RWPE2 (cell line): ENCODE results near the gene FRMD7.

Experiments
- ATAC-seq: fragments of 200-7000 bp; cut with Tn5 transposase; 3 replicates; pipeline ENCODE4 v1.9.1; 2021; ENCODE audit warnings: low read depth
- DNase-seq: peaks from one replicate; pipeline ENCODE4 v3.0.0-alpha.2; 2020; ENCODE audit warnings: low spot score
- H3K27ac ChIP-seq: fragments of 450-650 bp; 2 replicates; pipeline ENCODE4 v1.5.1; 2017; ENCODE audit warnings: mild to moderate bottlenecking; ENCODE audit not compliant: poor library complexity, severe bottlenecking
- H3K27me3 ChIP-seq: fragments of 250-450 bp; sonication (Bioruptor Pico); 2 replicates; pipeline ENCODE4 v1.5.1; 2021; ENCODE audit warnings: mild to moderate bottlenecking, moderate library complexity; ENCODE audit not compliant: insufficient read depth, poor library complexity, severe bottlenecking
- H3K36me3 ChIP-seq: fragments of 250-450 bp; sonication (Bioruptor Pico); 2 replicates; pipeline ENCODE4 v1.5.1; 2020; ENCODE audit warnings: low read depth, mild to moderate bottlenecking, moderate library complexity
- H3K4me1 ChIP-seq: fragments of 250-450 bp; sonication (Bioruptor Pico); 2 replicates; pipeline ENCODE4 v1.5.1; 2021; ENCODE audit warnings: mild to moderate bottlenecking, moderate library complexity; ENCODE audit not compliant: insufficient read depth, poor library complexity, severe bottlenecking
- H3K4me3 ChIP-seq: fragments of 250-450 bp; sonication (Bioruptor Pico); 2 replicates; pipeline ENCODE4 v1.5.1; 2021; ENCODE audit warnings: mild to moderate bottlenecking, moderate library complexity; ENCODE audit not compliant: severe bottlenecking
- H3K9me3 ChIP-seq: fragments of 250-450 bp; sonication (Bioruptor Pico); 2 replicates; pipeline ENCODE4 v1.5.1; 2021; ENCODE audit warnings: mild to moderate bottlenecking, moderate library complexity; ENCODE audit not compliant: severe bottlenecking
- CTCF ChIP-seq: fragments of 450-650 bp; IDR thresholded peaks from one replicate; pipeline ENCODE4 v1.5.1; 2017; ENCODE audit warnings: mild to moderate bottlenecking, moderate library complexity; ENCODE audit not compliant: poor library complexity, severe bottlenecking

FRMD7 gene

DNA sequence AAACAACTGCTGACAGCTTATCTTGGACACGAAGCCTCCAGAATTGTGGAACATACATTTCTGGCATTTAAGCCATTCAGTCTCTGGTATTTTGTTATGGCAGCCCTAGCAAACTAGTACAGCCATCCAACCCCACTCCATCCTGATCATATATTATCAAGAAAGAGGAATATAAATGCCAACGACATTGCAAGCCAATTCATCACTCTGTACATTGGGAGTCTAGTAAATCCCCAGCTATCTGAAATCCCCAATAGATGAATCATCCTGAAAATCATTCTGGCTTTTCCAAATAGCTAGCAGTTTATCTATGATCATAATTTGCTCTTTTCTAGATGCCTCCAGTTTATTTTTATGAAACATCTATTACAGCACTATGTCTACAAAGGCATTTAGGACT, 41.1 kb downstream of the FRMD7 start:
- peak; percentile 81 for ATAC-seq
- Histone ChIP-seq H3K4me1 (peaks cover 2% of the 10 kb centered on the region), H3K27me3 (no peaks in the 10 kb centered on the region), H3K27ac (peak overlapping the region; percentile 26), H3K9me3 (no peaks in the 10 kb centered on the region), H3K36me3 (no peaks in the 10 kb centered on the region), H3K4me3 (no peak overlapping the region)
- DNase-seq: no peak
- no peak for TF ChIP-seq CTCF

GRCh38 chrX:132085786-132086185, 42.0 kb downstream of the FRMD7 start:
- no peak overlapping the region for H3K27ac ChIP-seq
- TF ChIP-seq CTCF: no peak
- H3K4me1 ChIP-seq: peaks cover 2% of the 10 kb centered on the region
- H3K36me3 ChIP-seq: no peaks in the 10 kb centered on the region
- no peak for ATAC-seq
- DNase-seq: no peak
- no peaks in the 10 kb centered on the region for H3K9me3 ChIP-seq
- H3K27me3 ChIP-seq: no peaks in the 10 kb centered on the region
- no peak overlapping the region for H3K4me3 ChIP-seq

- no peak for TF ChIP-seq CTCF
- no peak overlapping the region for H3K4me3 ChIP-seq
- H3K36me3 ChIP-seq: no peaks in the 10 kb centered on the region
- H3K9me3 ChIP-seq: no peaks in the 10 kb centered on the region
- H3K4me1 ChIP-seq: no peaks in the 10 kb centered on the region
- H3K27me3 ChIP-seq: no peaks in the 10 kb centered on the region
- no peak overlapping the region for H3K27ac ChIP-seq
- DNase-seq (no peak), ATAC-seq (no peak)
Observed at GRCh38 chrX:132077912-132078311, 49.9 kb downstream of the FRMD7 start.

DNA sequence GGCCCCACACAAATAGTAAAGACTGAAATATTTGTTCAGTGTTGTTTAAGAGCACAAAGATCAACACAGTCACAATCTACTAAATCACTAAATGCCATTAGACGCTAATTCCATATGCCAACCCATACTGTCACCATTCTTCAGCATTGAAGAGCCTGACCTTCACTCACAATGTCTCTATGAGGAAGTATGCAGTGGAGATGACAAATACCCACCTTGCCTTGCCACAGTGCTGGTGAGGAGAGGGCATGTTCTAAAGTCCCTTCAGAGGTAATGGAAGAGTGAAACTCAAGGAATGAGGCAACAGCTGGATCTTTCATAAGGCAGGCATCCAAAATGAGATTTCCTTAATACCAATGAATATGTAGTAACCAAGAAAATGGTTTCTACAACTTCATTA, 50.4 kb downstream of the FRMD7 start:
- H3K4me1 ChIP-seq: no peaks in the 10 kb centered on the region
- H3K36me3 ChIP-seq: no peaks in the 10 kb centered on the region
- H3K27me3 ChIP-seq: no peaks in the 10 kb centered on the region
- no peak for TF ChIP-seq CTCF
- H3K27ac ChIP-seq: no peak overlapping the region
- DNase-seq (no peak), ATAC-seq (no peak)
- no peaks in the 10 kb centered on the region for H3K9me3 ChIP-seq
- no peak overlapping the region for H3K4me3 ChIP-seq

- Histone ChIP-seq H3K9me3 (no peaks in the 10 kb centered on the region), H3K27ac (no peak overlapping the region), H3K36me3 (peaks cover 8% of the 10 kb centered on the region), H3K4me1 (peaks cover 4% of the 10 kb centered on the region), H3K27me3 (no peaks in the 10 kb centered on the region), H3K4me3 (no peak overlapping the region)
- peak; percentile 35 for TF ChIP-seq CTCF
- ATAC-seq (no peak), DNase-seq (no peak)
Observed at GRCh38 chrX:132071254-132071653, 56.6 kb downstream of the FRMD7 start.
